HEK293T (cell line): Measurements from ENCODE around the gene MRPL9.

Experiments
- CTCF ChIA-PET: fragments of 350-600 bp; formaldehyde crosslinking; extraction: SDS; loops from one replicate; lab custom pipeline; 2021; ENCODE audit warnings: antibody characterized with exemption, inconsistent platforms; lab: Yijun Ruan, JAX
- POLR2A ChIA-PET: fragments of 350-600 bp; formaldehyde crosslinking; extraction: SDS; loops from one replicate; lab custom pipeline; 2020; ENCODE audit warnings: antibody characterized with exemption, inconsistent platforms; lab: Yijun Ruan, JAX
- DNase-seq: peaks from one replicate; pipeline ENCODE4 v3.0.0; 2012; ENCODE audit warnings: mixed read lengths; ENCODE audit errors: extremely low spot score
- ARNT ChIP-seq: fragments of 450-650 bp; IDR thresholded peaks from 2 replicates; pipeline ENCODE4 v1.6.1; 2017; ENCODE audit warnings: mild to moderate bottlenecking
- BHLHE40 ChIP-seq: fragments of 450-650 bp; IDR thresholded peaks from 2 replicates; pipeline ENCODE4 v1.6.1; 2016; ENCODE audit warnings: mild to moderate bottlenecking, moderate library complexity, borderline replicate concordance
- CTBP1 ChIP-seq: fragments of 450-650 bp; IDR thresholded peaks from 2 replicates; pipeline ENCODE4 v1.6.1; 2016; ENCODE audit warnings: borderline replicate concordance
- ELF4 ChIP-seq: fragments of 450-650 bp; IDR thresholded peaks from 2 replicates; pipeline ENCODE4 v1.6.1; 2017; ENCODE audit warnings: antibody characterized with exemption
- FOXA1 ChIP-seq: fragments of 450-650 bp; IDR thresholded peaks from 2 replicates; pipeline ENCODE4 v1.6.1; 2016; ENCODE audit warnings: mild to moderate bottlenecking
- FOXK2 ChIP-seq: fragments of 450-650 bp; IDR thresholded peaks from 2 replicates; pipeline ENCODE4 v1.6.1; 2016; ENCODE audit warnings: mild to moderate bottlenecking
- FOXM1 ChIP-seq: fragments of 450-650 bp; IDR thresholded peaks from 2 replicates; pipeline ENCODE4 v1.6.1; 2017; ENCODE audit warnings: mild to moderate bottlenecking, borderline replicate concordance
- HDGF ChIP-seq: fragments of 450-650 bp; IDR thresholded peaks from 2 replicates; pipeline ENCODE4 v1.6.1; 2017; ENCODE audit warnings: antibody characterized with exemption, borderline replicate concordance
- L3MBTL2 ChIP-seq: fragments of 450-650 bp; conservative IDR thresholded peaks from 2 replicates; pipeline ENCODE4 v1.6.1; 2016; ENCODE audit warnings: mild to moderate bottlenecking
- LEF1 ChIP-seq: fragments of 450-650 bp; IDR thresholded peaks from 2 replicates; pipeline ENCODE4 v1.6.1; 2017; ENCODE audit warnings: mild to moderate bottlenecking, borderline replicate concordance
- NFRKB ChIP-seq: fragments of 450-650 bp; IDR thresholded peaks from 2 replicates; pipeline ENCODE4 v1.6.1; 2016; ENCODE audit warnings: mild to moderate bottlenecking, moderate library complexity
- PKNOX1 ChIP-seq: fragments of 450-650 bp; IDR thresholded peaks from 2 replicates; pipeline ENCODE4 v1.6.1; 2016
- SP1 ChIP-seq: fragments of 450-650 bp; IDR thresholded peaks from 2 replicates; pipeline ENCODE4 v1.6.1; 2017
- SUZ12 ChIP-seq: fragments of 450-650 bp; IDR thresholded peaks from 2 replicates; pipeline ENCODE4 v1.6.1; 2016; ENCODE audit warnings: mild to moderate bottlenecking
- TARDBP ChIP-seq: fragments of 450-650 bp; IDR thresholded peaks from 2 replicates; pipeline ENCODE4 v1.6.1; 2016
- ZNF384 ChIP-seq: fragments of 450-650 bp; IDR thresholded peaks from 2 replicates; pipeline ENCODE4 v1.6.1; 2016

MRPL9 gene

DNA sequence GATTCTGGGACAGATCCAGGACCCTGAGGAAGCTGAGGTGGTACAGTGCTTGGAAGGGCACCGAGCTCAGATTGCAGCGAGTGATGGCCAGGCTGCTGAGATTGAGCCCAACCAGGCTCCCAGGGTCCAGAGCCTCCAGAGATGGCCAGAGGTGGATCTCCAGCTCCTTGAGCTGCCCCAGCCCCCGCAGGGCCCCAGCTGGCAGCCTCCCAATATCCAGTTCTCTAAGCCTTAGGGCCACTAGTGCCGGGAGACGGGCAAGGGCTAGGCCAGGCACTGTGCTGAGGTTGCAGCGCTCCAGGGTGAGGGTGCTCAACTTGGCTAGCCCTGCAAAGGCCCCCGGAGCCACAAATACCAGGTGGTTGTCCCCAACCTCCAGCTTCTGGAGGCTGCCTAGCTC is 38.5 kb upstream of the MRPL9 start:
- CTCF ChIA-PET: interaction anchor here (1.2 kb wide), 1 partner anchor 9 kb away, joined by 3 read pairs; no protein-coding TSS in a partner anchor

DNA sequence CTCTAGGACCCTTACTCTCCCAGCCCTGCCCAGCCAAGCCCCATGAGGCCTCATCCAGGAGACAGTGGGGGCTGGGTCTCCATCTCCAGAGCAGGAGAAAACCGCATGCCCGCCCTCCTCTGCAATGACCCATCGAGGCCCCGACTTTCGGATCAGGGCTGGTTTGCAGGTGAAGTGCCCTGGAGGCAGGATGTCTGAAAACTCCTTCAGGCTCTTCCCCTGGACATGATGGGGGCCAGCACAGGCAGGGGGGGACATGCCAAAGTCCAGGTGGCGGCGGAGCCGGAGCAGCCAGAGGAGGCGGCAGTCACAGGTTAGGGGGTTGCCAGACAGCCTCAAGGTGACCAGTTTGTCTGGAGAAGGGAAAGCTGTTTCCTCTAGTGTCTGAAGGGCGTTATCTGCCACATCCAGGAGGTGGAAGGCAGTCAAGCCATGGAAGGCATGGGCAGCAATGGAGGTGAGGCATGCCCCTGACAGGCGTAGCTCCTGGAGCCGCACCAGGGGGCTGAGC is 38.1 kb upstream of the MRPL9 start:
- POLR2A ChIA-PET: interaction anchor here (1.0 to 1.4 kb wide), 2 partner anchors 10 to 38 kb away, joined by 4 read pairs; partner anchors contain the start of gene MRPL9
- CTCF ChIA-PET: interaction anchor here (1.2 kb wide), 1 partner anchor 10 kb away, joined by 3 read pairs; no protein-coding TSS in a partner anchor
- no peak for DNase-seq

More for the DNA sequence above, 38.5 kb upstream of the MRPL9 start:
- no peak for TF ChIP-seq CTBP1
- TF ChIP-seq SUZ12: no peak
- no peak for DNase-seq
- POLR2A ChIA-PET: interaction anchor here (0.7 to 1.4 kb wide), 3 partner anchors 9 to 290 kb away, joined by 3 to 4 read pairs (median 4); partner anchors contain the start of genes CGN and MRPL9

GRCh38 chr1:151800830-151801229 is 37.5 kb upstream of the MRPL9 start:
- CTCF ChIA-PET: no interaction called here
- DNase-seq: no peak
- TF ChIP-seq FOXK2 (no peak), ELF4 (no peak), TARDBP (no peak), SP1 (no peak), PKNOX1 (no peak), L3MBTL2 (no peak), ARNT (no peak), LEF1 (no peak)
- POLR2A ChIA-PET: no interaction called here

More for the DNA sequence above, 38.1 kb upstream of the MRPL9 start:
- TF ChIP-seq NFRKB: no peak
- TF ChIP-seq SP1: no peak
- TF ChIP-seq SUZ12: no peak
- TF ChIP-seq ARNT: no peak
- no peak for TF ChIP-seq ZNF384
- no peak for TF ChIP-seq HDGF
- no peak for TF ChIP-seq FOXM1
- TF ChIP-seq ELF4: no peak
- no peak for TF ChIP-seq BHLHE40
- no peak for TF ChIP-seq PKNOX1

GRCh38 chr1:151799179-151800022 is 36.1 kb upstream of the MRPL9 start:
- no peak for TF ChIP-seq NFRKB
- TF ChIP-seq FOXM1: no peak
- TF ChIP-seq SP1: no peak
- TF ChIP-seq ARNT: no peak
- no peak for TF ChIP-seq BHLHE40
- TF ChIP-seq CTBP1: no peak
- TF ChIP-seq HDGF: no peak
- TF ChIP-seq PKNOX1: no peak
- TF ChIP-seq ZNF384: no peak
- TF ChIP-seq L3MBTL2: no peak
- TF ChIP-seq TARDBP: no peak
- TF ChIP-seq SUZ12: no peak
- POLR2A ChIA-PET: interaction anchor here (0.7 kb wide), 1 partner anchor 12 kb away, joined by 3 read pairs; no protein-coding TSS in a partner anchor

DNA sequence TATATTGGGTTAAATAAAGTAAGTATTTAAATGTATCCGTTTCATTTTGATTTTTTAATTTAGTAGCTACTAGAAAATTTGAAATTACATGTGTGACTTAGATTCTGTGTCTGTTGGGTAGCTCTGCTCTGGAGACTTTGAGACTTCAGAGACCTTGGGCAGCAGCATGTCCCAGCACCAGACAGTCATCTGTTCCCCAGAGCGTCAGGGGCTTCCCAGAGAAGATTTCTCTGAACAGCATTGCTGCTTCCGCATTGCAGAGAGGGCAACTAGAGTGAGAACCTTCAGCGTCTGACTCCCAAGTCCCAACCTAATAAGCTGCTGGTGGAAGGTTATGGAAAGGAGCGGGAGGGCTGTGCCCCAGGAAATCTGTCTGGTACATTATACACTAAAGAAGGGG is 35.3 kb upstream of the MRPL9 start:
- POLR2A ChIA-PET: interaction anchor here (0.7 kb wide), 1 partner anchor 13 kb away, joined by 3 read pairs; no protein-coding TSS in a partner anchor

More at GRCh38 chr1:151799179-151800022, 36.1 kb upstream of the MRPL9 start:
- CTCF ChIA-PET: interaction anchor here (1.2 kb wide), 1 partner anchor 37 kb away, joined by 4 read pairs; no protein-coding TSS in a partner anchor
- DNase-seq: no peak

More for the DNA sequence above, 35.3 kb upstream of the MRPL9 start:
- no peak for DNase-seq
- CTCF ChIA-PET: no interaction called here
- TF ChIP-seq LEF1: no peak
- no peak for TF ChIP-seq L3MBTL2
- TF ChIP-seq SUZ12: no peak
- TF ChIP-seq BHLHE40: no peak
- no peak for TF ChIP-seq SP1
- TF ChIP-seq FOXA1: no peak
- no peak for TF ChIP-seq FOXK2
- no peak for TF ChIP-seq ELF4
- TF ChIP-seq ZNF384: no peak
- no peak for TF ChIP-seq NFRKB
- TF ChIP-seq ARNT: no peak
- TF ChIP-seq CTBP1: no peak
- TF ChIP-seq TARDBP: no peak
